RWPE2 (cell line): ENCODE data around the gene NADK.

ENCODE experiments used
- ATAC-seq: fragments of 200-7000 bp; cut with Tn5 transposase; 3 replicates; pipeline ENCODE4 v1.9.1; 2021; ENCODE audit warnings: low read depth
- DNase-seq: peaks from one replicate; pipeline ENCODE4 v3.0.0-alpha.2; 2020; ENCODE audit warnings: low spot score
- H3K27ac ChIP-seq: fragments of 450-650 bp; 2 replicates; pipeline ENCODE4 v1.5.1; 2017; ENCODE audit warnings: mild to moderate bottlenecking; ENCODE audit not compliant: poor library complexity, severe bottlenecking
- H3K27me3 ChIP-seq: fragments of 250-450 bp; sonication (Bioruptor Pico); 2 replicates; pipeline ENCODE4 v1.5.1; 2021; ENCODE audit warnings: mild to moderate bottlenecking, moderate library complexity; ENCODE audit not compliant: insufficient read depth, poor library complexity, severe bottlenecking
- H3K36me3 ChIP-seq: fragments of 250-450 bp; sonication (Bioruptor Pico); 2 replicates; pipeline ENCODE4 v1.5.1; 2020; ENCODE audit warnings: low read depth, mild to moderate bottlenecking, moderate library complexity
- H3K4me1 ChIP-seq: fragments of 250-450 bp; sonication (Bioruptor Pico); 2 replicates; pipeline ENCODE4 v1.5.1; 2021; ENCODE audit warnings: mild to moderate bottlenecking, moderate library complexity; ENCODE audit not compliant: insufficient read depth, poor library complexity, severe bottlenecking
- H3K4me3 ChIP-seq: fragments of 250-450 bp; sonication (Bioruptor Pico); 2 replicates; pipeline ENCODE4 v1.5.1; 2021; ENCODE audit warnings: mild to moderate bottlenecking, moderate library complexity; ENCODE audit not compliant: severe bottlenecking
- H3K9me3 ChIP-seq: fragments of 250-450 bp; sonication (Bioruptor Pico); 2 replicates; pipeline ENCODE4 v1.5.1; 2021; ENCODE audit warnings: mild to moderate bottlenecking, moderate library complexity; ENCODE audit not compliant: severe bottlenecking
- CTCF ChIP-seq: fragments of 450-650 bp; IDR thresholded peaks from one replicate; pipeline ENCODE4 v1.5.1; 2017; ENCODE audit warnings: mild to moderate bottlenecking, moderate library complexity; ENCODE audit not compliant: poor library complexity, severe bottlenecking

Gene NADK

DNA sequence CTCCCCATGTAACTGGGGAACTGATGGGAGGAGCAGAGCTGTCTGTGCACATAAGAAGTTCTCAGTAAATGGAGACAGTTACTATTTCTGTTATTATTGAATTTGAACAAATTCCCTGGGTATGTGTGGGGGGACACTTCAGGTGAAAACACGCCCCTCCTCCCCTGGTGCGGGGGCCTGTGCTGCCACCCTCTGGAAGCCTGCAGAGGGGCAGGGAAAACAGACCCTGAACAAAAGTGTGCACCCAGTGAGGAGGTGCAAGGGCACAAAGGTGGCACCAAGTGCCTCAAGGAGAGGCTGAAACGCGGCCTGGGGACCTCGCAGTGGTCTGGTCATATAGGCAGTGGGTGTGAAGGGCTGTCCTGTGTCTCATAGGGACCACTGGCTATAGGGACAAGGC is 18.2 kb upstream of the NADK start:
- Histone ChIP-seq H3K27me3 (no peaks in the 10 kb centered on the region), H3K9me3 (no peaks in the 10 kb centered on the region), H3K36me3 (peaks cover 100% of the 10 kb centered on the region), H3K4me1 (no peaks in the 10 kb centered on the region), H3K4me3 (no peak overlapping the region), H3K27ac (no peak overlapping the region)
- peak; percentile 22 for TF ChIP-seq CTCF
- ATAC-seq (no peak), DNase-seq (no peak)

DNA sequence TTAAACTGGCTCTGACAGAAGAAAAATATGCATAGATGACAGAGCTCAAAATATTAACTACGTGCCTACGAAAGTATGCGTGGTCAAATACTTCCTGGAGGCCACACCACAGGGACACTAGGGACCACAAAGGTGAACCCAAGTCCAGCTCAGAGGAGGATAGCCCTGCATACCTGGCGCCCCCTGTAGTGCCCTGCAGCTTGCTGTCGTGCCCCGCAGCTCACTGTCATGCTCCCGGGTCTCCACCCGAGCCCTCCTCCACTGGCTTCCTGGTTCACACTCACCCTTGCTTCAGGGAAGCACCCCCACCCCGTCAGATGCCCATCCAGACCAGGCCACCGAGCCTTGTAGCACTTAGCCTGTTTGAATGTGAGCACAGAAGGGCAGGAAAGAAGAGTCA is 16.7 kb upstream of the NADK start:
- H3K36me3 ChIP-seq, result peaks cover 100% of the 10 kb centered on the region
- H3K4me3 ChIP-seq, result no peak overlapping the region
- TF ChIP-seq CTCF, result no peak
- no peak overlapping the region for H3K27ac ChIP-seq
- ATAC-seq (no peak), DNase-seq (no peak)
- H3K4me1 ChIP-seq, result no peaks in the 10 kb centered on the region
- no peaks in the 10 kb centered on the region for H3K9me3 ChIP-seq
- no peaks in the 10 kb centered on the region for H3K27me3 ChIP-seq

GRCh38 chr1:1793481-1794244 is 15.4 kb upstream of the NADK start:
- Histone ChIP-seq H3K27ac (no peak overlapping the region), H3K4me3 (no peak overlapping the region), H3K36me3 (peaks cover 99% of the 10 kb centered on the region), H3K27me3 (no peaks in the 10 kb centered on the region), H3K9me3 (no peaks in the 10 kb centered on the region), H3K4me1 (no peaks in the 10 kb centered on the region)
- ATAC-seq (no peak), DNase-seq (no peak)
- no peak for TF ChIP-seq CTCF

DNA sequence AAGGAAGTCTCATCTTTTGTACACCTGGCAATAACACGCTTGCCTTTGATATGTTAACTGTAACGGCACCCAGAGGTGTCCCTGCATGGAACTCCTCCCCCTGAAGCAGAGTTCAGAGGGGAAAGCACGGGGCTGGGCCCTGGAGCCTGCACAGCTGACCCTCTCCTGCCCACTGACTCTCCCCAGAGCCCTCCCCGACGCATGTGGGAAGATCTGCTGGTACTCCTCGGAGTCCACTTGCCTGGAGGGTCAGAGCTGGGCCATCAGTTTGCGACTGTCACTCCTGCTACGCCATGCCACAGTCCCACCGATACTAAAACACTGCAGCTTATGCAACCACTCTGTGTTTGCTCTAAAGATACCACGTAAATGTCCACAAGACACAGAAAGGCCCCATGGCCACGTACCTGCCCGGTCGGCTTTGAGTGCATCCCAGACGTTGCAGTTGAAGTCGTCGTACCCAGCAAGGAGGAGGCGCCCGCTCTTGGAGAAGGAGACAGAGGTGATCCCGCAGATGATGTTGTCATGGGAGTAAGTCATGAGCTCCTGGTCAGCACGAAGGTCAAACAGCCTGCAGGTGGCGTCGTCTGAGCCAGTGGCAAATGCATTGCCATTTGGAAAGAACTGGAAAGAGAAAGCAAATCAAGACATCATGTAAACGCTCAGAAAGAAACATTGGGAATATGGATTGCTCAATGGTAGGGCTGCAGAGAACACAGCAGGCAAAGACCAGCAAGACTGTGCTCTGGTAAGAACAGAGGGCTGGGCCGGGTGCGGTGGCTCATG is 10.6 kb upstream of the NADK start:
- no peak for ATAC-seq
- H3K27ac ChIP-seq, result no peak overlapping the region
- DNase-seq, result peak; percentile 57
- no peaks in the 10 kb centered on the region for H3K27me3 ChIP-seq
- no peaks in the 10 kb centered on the region for H3K9me3 ChIP-seq
- peaks cover 5% of the 10 kb centered on the region for H3K4me1 ChIP-seq
- peak; percentile 27 for TF ChIP-seq CTCF
- H3K4me3 ChIP-seq, result no peak overlapping the region
- peaks cover 89% of the 10 kb centered on the region for H3K36me3 ChIP-seq
